ENCODE results near the gene NOL6.
"Not testable (repeated sequence)": the region's sequence is repeated elsewhere in the genome, so short reads cannot be mapped to it uniquely, and the experiment has no call there.

Gene NOL6, protein sequence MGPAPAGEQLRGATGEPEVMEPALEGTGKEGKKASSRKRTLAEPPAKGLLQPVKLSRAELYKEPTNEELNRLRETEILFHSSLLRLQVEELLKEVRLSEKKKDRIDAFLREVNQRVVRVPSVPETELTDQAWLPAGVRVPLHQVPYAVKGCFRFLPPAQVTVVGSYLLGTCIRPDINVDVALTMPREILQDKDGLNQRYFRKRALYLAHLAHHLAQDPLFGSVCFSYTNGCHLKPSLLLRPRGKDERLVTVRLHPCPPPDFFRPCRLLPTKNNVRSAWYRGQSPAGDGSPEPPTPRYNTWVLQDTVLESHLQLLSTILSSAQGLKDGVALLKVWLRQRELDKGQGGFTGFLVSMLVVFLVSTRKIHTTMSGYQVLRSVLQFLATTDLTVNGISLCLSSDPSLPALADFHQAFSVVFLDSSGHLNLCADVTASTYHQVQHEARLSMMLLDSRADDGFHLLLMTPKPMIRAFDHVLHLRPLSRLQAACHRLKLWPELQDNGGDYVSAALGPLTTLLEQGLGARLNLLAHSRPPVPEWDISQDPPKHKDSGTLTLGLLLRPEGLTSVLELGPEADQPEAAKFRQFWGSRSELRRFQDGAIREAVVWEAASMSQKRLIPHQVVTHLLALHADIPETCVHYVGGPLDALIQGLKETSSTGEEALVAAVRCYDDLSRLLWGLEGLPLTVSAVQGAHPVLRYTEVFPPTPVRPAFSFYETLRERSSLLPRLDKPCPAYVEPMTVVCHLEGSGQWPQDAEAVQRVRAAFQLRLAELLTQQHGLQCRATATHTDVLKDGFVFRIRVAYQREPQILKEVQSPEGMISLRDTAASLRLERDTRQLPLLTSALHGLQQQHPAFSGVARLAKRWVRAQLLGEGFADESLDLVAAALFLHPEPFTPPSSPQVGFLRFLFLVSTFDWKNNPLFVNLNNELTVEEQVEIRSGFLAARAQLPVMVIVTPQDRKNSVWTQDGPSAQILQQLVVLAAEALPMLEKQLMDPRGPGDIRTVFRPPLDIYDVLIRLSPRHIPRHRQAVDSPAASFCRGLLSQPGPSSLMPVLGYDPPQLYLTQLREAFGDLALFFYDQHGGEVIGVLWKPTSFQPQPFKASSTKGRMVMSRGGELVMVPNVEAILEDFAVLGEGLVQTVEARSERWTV

DNA sequence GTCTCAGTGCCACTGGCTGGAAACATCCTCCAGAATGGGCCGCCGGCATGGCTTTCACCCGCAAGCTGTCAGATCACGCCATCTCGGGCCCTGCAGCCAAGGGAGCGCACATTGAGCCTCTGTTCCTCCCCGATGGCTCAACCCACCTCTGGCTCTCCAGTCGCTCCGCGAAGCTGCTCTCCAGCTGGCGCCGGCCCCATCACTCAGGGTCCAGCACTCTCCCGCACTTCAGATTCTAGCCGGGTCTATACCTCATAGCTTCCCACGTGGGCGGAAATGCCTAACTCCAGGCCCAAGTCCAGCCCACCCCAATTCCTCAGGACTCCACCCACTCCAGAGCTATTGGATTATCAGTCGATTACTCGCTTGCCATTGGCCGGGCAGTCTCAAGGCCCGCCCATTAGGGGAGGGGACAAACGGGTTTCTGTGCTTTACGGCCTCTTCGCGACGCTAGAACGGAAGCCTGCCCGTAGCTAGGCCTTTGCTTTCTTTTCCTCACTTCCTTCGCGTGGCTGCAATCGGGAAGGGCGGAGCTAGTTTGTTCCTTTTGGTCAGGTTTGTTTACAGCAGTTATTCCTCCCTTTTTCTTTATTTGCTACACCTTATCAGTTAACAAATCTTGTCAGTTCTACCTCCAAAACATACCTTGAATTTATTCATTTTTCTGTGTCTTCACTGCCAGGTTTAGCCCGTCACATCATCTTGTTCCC, at the start of gene NOL6:
TSS of gene NOL6 (minus strand) at position 282 of the 710 bp plus-strand sequence. CDS start at position 200, 82 bp downstream.
- peak; percentile 94 for DNase-seq

DNA sequence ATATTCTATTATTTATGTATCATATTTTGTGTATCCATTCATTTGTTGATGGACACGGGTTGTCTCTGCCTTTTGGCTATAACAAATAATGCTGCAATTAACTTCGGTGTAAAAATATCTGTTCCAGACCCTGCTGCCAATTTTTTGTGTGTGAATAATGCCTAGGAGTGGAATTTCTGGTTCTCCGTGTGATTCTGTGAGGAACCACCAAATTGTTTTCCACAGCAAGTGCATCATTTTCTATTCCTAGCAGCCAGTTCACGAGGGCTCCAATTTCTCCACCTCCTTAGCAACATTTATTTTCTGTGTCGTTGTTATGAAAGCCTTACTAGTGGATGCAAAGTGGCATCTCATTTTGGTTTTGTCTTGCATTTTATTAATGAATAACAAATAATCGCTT, 48.1 kb upstream of the NOL6 start:
- not testable (repeated sequence) for DNase-seq

GRCh38 chr9:33517934-33518577, 44.3 kb upstream of the NOL6 start:
- DNase-seq = not testable (repeated sequence)

GRCh38 chr9:33517373-33517772, 43.6 kb upstream of the NOL6 start:
- DNase-seq = peak; percentile 37

GRCh38 chr9:33516397-33516796, 42.7 kb upstream of the NOL6 start:
- DNase-seq = not testable (repeated sequence)

DNA sequence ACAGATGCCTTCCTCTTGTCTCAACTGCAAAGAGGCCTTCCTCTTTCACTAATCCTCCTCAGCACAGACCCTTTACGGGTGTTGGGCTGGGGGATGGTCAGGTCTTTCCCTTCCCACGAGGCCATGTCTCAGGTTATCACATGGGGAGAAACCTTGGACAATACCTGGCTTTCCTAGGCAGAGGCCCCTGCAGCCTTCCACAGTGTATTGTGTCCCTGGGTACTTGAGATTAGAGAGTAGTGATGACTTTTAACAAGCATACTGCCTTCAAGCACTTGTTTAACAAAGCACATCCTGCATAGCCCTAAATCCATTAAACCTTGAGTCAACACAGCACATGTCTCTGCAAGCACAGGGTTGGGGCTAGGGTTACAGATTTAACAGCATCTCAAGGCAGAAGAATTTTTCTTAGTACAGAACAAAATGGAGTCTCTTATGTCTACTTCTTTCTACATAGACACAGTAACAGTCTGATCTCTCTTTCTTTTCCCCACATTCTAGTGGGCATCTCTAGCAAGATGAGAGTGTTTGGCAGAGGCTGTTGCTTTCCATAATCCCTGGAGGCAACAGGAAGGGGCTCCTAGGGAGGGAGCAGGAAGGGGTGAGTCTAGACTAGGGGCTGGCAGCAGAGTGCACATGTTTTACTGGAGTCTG, 41.7 kb upstream of the NOL6 start:
- DNase-seq = not testable (repeated sequence)

GRCh38 chr9:33512535-33512934, 38.8 kb upstream of the NOL6 start:
- DNase-seq = not testable (repeated sequence)

DNA sequence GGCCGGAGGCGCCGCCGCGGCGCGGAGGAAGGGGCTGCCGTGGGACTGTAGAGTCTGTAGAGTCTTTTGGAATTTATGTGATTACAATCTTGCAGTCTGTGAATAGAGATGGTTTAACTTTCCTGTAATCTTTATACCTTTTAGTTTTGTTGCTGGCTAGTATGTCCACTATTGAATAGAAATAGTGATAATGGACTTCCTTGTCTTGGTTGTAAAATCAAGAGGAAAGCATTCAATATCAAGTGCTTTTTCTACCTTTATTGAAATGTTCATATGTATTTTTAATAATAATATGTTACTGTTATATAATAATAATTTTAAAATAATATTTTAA, 37.4 kb upstream of the NOL6 start:
- not testable (repeated sequence) for DNase-seq

DNA sequence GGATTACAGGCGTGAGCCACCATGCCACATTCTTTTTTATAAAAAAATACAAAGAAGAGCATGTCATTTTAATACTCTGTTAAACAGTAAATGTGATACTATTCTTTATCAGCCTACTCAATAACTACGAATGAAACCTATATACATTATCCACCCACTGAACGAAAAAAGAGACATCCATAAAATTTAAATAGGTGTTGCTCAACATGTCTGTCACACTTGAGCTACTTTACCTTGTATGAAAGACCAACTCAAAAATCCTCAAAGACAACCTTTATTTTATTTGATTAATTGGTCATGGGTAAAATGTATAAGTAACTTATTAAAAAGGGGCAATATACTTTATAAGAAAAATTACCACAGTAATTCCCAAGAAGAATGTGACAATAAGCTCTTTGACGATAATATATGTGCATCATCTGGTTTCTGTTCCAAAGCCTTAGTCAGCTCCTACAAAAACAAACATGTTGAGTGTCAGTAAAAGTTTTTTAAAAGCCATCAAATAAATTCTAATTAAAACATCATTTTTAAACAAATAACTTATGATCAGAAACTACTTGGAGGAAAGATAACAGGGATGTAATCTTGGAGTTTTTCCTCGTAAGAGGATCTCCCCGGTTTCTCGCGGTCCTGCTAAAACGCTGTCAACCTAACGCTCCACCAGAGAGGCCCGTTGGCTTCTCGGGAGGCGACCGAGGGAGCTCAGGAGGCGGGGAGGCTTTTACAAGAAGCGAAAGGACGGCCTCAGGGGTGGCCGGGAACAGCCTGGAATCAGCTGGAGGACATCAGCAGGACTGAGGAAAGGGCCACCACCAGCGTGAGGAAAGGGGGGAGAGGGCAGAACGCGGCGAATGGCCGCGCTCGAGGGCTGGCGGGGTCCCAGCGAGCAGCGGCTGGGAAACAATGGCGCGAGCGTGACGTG, 36.8 kb upstream of the NOL6 start:
- DNase-seq = peak; percentile 50

GRCh38 chr9:33506626-33507370, 33.1 kb upstream of the NOL6 start:
- no peak for DNase-seq

DNA sequence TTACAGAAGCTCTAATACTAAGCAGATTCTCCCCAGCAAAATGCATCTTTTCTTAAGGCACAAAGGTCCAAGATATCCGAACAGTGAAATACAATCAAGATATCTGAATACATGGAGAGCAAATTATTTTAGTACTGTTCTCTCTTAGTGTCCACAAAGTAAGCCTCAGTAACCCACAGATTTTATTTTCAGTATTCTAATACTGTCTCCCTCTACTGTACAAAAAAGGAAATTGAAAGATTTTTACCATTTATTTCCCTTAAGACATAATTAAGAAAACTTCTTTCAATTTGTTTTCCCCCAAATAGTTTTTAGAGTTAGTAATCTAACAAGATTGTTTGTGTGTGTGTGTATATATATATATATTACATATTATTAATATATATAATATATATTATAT, 24.7 kb upstream of the NOL6 start:
- DNase-seq = no peak

GRCh38 chr9:33493819-33494218, 20.1 kb upstream of the NOL6 start:
- DNase-seq = not testable (repeated sequence)

- DNase-seq = no peak
Observed at GRCh38 chr9:33489066-33489465, 15.3 kb upstream of the NOL6 start.

GRCh38 chr9:33485312-33485711, 11.6 kb upstream of the NOL6 start:
- DNase-seq = not testable (repeated sequence)

GRCh38 chr9:33480976-33481375, 7.3 kb upstream of the NOL6 start:
- no peak for DNase-seq

DNA sequence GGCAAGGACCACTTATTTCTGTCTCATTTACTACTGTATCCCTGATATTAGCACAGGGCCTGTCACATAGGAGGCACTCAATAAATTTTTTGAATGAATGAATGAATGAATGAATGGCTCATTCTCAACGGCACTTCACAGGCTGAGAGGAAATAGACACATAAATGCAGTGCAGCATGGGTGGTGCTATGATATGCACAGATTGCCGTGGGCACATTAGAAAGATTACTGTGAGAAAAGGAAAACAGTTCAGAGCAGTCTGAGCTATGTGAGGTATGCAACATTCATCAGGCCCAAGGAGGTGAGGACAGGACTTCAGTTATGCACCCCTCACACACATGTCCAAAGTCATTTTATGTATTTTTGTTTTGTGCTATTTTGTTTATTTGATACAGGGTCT, 6.4 kb upstream of the NOL6 start:
- no peak for DNase-seq

DNA sequence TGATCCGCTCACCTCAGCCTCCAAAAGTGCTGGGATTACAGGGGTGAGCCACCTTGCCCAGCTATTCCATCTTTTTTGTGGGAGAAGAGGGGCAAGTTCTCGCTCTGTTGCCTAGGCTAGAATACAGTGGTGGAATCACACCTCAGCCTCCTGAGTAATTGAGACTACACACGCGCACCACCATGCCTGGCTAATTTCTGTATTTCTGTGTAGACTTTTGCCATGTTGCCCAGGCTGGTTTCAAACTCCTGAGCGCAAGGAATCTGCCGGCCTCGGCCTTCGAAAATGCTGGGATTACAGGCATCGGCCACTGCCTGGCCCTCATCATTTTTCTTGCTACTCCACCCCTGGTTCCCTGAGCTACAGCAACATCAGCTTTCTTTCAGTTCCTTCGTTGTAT, 2.8 kb upstream of the NOL6 start:
- DNase-seq = no peak

- no peak for DNase-seq
Observed at GRCh38 chr9:33475357-33475756, 1.6 kb upstream of the NOL6 start.

DNA sequence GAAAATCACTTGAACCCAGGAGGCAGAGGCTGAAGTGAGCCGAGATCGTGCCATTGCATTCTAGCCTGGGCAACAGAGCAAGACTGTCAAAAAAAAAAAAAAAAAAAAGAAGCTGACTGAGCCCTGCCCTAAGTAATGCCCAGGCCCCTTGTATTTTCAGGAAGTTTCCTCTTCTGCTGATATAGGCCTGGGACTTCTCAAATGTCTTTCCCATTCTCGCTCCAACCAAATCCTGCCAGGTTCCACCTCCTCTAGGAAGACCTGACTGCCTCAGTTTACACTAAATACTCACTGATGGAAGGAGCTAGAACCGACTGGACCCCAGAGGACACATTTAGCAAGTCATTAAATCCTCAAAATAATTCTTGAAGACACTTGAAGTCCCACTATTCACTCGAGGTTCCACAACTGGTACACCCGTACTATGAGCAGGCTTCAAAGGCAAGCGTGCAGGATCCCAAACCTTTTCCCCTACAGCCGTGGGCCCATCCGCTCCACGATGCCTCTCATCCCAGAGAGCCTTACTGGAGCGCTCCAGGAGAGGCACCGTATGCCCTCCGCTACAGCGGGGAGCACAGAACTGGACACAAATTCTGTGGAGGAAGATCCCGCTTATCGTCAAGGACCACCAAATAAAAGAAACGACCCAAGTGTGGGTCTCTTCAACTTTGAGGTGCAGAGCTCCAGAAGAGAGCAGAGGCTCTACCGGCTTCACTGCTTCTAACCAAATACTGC, 676 bp downstream of the NOL6 start:
- no peak for DNase-seq

Data from NCI-H2227 treated with DMSO at 0.1 percent for 48 hours (cell line).